KBM-7 (cell line): ENCODE data around the gene REEP5.

Source experiments
- DNase-seq: peaks from one replicate; pipeline ENCODE4 v3.0.0-alpha.2; 2015
- in situ Hi-C: fragments of 300-500 bp; cut with MboI; formaldehyde crosslinking; loops from 2 replicates; pipeline ENCODE4 v1.14.3; 2020; ENCODE audit warnings: low sequenced_read_pairs, low pct_unique_long_range_greater_than_20kb, mixed read lengths

REEP5 gene

DNA sequence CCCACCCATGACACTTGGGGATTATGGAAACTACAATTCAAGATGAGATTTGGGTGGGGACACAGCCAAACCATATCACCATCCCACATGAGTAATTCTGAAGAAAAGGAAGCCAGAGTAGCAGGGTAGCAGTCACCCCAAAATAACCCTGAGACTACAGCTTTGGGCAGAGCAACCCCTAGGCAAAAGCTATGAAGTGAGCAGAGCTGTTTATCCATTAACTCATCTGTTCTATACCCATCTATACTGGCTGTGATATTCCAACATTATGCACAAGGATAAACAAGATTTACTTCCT, 12.3 kb upstream of the REEP5 start:
- DNase-seq: no peak
- in situ Hi-C loops: no loop called here

- in situ Hi-C loops: no loop called here
These were observed 11.8 kb upstream of the REEP5 start for GRCh38 chr5:112933651-112934365.

GRCh38 chr5:112933105-112933504, 11.1 kb upstream of the REEP5 start:
- in situ Hi-C loops: no loop called here

More at GRCh38 chr5:112933651-112934365, 11.8 kb upstream of the REEP5 start:
- DNase-seq: no peak

DNA sequence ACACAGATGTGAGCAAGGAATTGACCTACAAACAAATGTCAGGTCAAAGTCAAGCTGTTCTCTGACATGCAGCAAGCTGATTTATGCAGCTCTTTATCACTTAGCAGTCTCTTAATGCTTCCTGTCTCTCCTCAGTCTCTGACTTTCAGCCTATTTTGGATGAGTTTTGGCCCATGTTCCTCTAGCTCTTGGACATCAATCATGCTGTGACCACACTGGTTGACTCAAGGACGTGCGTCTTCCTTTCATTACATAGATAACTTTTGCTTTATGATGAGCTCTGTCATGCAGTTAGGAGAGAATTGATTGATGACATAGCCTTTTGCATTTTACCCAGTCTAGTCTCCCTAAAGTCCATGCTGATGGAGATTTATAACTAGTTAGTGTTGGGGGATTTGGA, 9.4 kb upstream of the REEP5 start:
- in situ Hi-C loops: no loop called here
- DNase-seq: no peak

More at GRCh38 chr5:112933105-112933504, 11.1 kb upstream of the REEP5 start:
- DNase-seq: no peak

DNA sequence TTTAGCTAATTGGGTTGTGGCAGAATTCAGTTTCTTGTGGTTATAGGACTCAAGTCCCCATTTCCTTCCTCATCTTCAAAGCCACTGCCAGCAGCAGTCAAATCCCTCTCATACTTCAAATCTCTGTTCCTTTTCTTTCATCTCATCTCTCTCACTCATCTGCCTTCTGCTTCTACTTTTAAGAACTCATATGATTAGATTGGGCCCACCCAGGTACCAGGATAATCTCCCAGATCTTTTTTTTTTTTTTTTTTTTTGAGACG, 8.0 kb upstream of the REEP5 start:
- in situ Hi-C loops: no loop called here
- DNase-seq: peak; percentile 92

DNA sequence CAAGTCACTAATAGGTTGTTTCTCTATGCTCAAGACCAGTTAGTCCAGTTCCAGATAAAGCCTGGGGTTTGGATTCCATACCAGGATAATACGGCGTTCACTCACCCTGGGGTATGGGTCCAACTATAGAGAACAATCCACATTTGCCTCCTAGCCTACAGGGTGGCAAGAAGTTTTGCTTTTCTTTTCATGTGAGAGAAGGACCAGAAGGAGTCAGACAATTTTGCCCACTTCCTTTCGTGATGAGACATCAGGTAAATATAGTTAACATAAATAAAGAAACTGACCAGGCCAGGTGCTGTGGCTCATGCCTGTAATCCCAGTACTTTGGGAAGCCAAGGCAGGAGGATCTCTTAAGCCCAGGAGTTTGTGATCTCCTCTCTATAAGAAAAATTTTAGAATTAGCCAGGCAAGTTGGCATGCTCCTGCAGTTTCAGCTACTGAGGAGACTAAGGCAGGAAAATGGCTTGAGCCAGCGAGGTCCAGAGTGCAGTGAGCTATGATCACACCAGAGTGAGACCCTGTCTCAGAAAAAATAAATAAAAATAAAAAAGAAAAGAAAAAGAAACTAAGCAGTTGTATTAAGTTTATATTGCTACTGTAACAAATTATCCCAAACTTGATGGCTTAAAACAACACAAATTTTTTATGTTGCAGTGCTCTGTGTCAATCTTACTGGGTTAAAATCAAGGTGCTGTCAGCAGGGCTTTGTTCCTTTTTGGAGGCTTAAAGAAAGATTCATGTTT, 7.5 kb upstream of the REEP5 start:
- in situ Hi-C loops: no loop called here
- DNase-seq: no peak

DNA sequence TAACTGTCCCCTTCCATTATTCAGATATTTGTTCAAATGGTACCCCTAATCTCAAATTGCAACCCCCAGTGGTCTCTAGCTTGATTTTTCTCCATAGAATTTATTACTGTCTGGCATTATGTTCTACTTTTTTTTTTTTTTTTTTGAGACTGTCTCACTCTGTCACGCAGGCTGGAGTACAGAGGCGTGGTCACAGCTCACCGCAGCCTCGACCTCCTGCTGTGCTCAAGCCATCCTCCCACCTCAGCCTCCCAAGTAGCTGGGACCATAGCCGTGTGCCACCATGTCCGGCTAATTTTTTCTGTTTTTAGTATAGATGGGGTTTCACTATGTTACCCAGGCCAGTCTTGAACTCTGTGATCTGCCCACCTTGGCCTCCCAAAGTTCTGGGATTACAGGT, 2.0 kb upstream of the REEP5 start:
- in situ Hi-C loops: no loop called here

GRCh38 chr5:112923148-112923917, 1.3 kb upstream of the REEP5 start:
- in situ Hi-C loops: no loop called here
- DNase-seq: peak; percentile 72

More for the DNA sequence above, 2.0 kb upstream of the REEP5 start:
- DNase-seq: no peak

GRCh38 chr5:112921026-112921832, 798 bp downstream of the REEP5 start:
- in situ Hi-C loops: no loop called here
- peak; percentile 67 for DNase-seq

DNA sequence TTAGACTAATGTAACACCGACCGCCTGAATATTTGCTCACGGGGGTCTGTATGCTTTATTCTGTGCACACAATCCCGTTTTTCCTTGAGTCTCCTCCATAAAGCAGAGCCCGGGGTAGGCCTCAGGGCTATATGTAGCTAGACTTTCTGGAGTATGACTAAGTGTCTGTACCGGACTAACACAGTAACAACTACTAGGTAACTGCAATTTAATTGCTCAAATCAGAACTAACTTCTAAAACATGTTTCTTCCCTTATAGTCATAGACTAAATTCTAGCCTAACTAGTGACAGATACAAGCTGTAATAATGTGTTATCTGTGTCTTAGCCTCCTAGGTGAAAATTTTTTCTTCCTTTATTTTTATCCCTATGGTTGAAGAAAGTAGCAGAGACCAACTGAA, 2.1 kb downstream of the REEP5 start:
- no peak for DNase-seq
- in situ Hi-C loops: no loop called here

- DNase-seq: no peak
- in situ Hi-C loops: no loop called here
These were observed 3.3 kb downstream of the REEP5 start for GRCh38 chr5:112918679-112919078.

- no peak for DNase-seq
- in situ Hi-C loops: no loop called here
These were observed 3.9 kb downstream of the REEP5 start for GRCh38 chr5:112918136-112918535.

DNA sequence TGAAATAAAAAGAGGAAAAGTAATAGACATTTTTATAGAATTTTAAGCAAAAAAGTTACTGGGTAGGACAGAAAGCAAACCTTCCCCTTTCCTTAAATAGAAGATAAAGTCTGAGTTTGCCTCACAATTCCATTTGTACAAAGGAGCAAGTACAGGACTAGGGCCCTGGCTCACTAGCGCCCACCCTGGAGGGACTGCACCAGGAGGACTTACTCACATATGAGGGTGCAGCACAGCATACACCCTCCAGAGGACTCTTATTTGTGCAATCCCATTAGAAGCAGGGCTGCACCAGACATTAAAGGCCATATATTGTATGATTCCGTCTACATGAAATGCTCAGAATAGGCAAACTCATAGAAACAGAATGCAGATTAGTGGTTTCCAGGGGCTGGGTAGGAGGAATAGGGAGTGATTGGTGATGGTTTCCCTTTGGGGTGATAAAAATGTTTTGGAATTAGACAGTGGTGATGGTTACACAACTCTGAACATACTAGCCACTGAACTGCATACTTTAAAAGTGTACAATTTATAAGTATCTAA, 4.5 kb downstream of the REEP5 start:
- in situ Hi-C loops: no loop called here
- no peak for DNase-seq

GRCh38 chr5:112915831-112916230, 6.2 kb downstream of the REEP5 start:
- DNase-seq: no peak
- in situ Hi-C loops: no loop called here

DNA sequence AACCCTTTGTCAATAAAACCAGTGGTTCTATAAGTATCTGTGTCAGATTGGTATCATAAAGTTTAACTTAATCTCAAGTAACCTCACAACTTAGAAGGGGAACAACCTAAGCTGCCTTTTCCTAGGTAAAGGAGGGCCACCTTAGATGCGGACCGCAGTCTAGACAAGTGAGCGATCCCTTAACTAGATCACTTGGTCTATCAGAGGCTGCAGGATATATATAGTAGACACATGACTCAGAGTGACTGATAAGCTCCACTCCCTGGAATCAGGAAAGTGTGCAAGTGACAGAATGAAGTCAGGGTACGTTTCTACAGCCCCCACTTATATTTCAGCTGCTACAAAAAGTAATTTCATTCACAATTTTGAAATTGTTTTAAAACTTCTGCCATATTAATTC, 7.4 kb downstream of the REEP5 start:
- in situ Hi-C loops: no loop called here
- no peak for DNase-seq

GRCh38 chr5:112910529-112910928, 11.5 kb downstream of the REEP5 start:
- in situ Hi-C loops: no loop called here
- no peak for DNase-seq

DNA sequence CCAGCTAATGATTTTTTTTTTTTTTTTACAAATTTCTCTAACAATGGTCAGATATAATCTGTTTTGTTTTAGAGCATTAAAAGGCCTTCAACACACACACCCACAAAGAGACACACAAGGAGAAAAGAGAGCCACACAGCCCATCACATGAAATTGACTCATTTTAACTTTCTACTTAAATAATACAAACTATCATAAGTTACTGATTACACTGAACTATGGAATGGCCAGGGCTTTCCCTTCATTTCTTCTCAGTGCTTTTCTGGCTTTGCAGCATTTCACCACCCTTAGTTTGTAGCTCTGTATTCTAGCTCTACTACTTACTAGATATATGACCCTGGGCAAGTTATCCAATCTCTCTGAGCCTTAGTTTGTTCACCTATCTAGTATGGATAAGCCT, 13.2 kb downstream of the REEP5 start:
- no peak for DNase-seq
- in situ Hi-C loops: no loop called here

- in situ Hi-C loops: no loop called here
- DNase-seq: no peak
These were observed 14.8 kb downstream of the REEP5 start for GRCh38 chr5:112907166-112907631.

GRCh38 chr5:112906637-112907036, 15.4 kb downstream of the REEP5 start:
- no peak for DNase-seq
- in situ Hi-C loops: no loop called here
